ENCODE measurements around the gene OSBPL9.

The OSBPL9 gene, protein sequence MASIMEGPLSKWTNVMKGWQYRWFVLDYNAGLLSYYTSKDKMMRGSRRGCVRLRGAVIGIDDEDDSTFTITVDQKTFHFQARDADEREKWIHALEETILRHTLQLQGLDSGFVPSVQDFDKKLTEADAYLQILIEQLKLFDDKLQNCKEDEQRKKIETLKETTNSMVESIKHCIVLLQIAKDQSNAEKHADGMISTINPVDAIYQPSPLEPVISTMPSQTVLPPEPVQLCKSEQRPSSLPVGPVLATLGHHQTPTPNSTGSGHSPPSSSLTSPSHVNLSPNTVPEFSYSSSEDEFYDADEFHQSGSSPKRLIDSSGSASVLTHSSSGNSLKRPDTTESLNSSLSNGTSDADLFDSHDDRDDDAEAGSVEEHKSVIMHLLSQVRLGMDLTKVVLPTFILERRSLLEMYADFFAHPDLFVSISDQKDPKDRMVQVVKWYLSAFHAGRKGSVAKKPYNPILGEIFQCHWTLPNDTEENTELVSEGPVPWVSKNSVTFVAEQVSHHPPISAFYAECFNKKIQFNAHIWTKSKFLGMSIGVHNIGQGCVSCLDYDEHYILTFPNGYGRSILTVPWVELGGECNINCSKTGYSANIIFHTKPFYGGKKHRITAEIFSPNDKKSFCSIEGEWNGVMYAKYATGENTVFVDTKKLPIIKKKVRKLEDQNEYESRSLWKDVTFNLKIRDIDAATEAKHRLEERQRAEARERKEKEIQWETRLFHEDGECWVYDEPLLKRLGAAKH

DNA sequence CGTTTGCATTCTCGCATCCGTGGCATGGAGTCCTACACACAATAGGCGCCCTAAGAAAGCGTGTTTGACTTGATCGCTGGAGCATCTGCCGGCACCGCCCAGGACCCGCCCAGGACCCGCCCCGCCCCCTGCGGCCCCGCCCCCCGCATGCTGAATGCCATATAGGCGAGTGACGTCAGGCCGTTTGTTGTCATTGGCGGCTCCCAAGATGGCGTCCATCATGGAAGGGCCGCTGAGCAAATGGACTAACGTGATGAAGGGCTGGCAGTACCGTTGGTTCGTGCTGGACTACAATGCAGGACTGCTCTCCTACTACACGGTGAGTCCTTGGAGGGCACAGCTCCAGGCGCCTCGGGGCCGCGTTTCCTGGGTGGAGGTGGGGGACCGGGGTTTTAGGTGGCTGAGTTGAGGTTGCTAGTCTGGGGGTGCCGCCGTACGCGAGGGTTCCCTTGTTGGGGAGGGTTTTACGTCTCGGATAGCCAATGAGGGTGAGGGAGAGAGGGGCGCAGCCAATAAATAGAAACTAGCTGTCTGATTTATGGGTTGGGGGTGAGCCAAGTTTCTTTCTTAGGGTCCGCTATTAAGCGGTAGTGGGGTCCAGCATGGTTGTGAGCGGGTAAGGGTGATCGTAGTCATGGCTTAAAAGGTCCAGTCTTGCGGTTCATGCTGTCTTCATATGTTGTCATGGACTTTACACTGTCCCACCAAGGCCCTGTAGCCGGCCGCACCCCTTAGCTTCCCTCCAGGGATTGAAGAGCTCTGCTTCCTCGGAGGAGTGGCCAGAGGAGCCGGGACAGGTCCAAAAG is at the start of gene OSBPL9:
OSBPL9 (plus strand) TSS at position 190 of the 806 bp plus-strand sequence; CDS start at position 209, 19 bp downstream.
- DNase-seq: peak; percentile 76 to 84

DNA sequence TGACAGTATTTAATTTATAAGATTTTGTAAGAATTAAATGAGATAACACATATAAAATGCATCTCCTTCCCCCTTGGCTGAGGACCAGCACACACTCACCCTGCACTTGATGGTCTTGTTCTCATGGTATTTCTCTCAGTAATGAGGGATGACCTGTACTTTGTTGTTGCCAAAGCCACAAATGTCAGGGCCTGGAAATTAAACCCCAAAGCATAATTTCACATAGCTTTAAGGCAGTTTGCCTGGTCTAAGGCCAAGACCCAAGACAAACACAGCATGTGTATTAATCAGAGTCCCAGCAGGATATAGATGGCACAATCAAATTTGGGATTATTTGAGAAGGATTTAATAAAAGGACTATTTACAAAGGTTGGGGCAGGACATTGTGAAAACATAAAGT is 49.2 kb upstream of the OSBPL9 start:
- no peak for DNase-seq

DNA sequence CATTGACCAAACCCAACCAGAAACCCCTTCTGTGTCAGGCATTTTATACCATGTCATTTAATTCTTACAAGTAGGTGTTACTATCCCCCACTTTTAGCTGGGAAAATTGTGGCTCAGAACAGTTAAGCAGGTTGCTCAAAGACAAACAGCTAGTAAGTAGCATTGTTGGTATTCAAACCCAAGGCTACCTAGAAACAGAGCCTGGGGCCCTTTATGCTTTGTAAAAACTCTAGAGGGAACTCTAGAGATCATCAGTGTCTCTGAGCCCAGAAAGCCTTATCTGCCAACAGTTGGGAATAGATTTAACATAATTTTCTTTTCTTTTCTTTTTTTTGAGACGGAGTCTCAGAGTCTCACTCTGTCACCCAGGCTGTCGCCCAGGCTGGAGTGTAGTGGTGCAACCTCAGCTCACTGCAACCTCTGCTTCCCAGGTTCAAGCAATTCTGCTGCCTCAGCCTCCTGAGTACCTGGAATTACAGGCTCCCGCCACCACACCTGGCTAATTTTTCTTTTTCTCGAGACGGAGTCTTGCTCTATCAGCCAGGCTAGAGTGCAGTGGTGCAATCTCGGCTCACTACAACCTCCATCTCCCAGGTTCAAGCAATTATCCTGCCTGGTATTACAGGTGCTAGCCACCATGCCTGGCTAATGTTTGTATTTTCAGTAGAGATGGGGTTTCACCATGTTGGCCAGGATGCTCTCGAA is 48.5 kb upstream of the OSBPL9 start:
- DNase-seq: no peak

DNA sequence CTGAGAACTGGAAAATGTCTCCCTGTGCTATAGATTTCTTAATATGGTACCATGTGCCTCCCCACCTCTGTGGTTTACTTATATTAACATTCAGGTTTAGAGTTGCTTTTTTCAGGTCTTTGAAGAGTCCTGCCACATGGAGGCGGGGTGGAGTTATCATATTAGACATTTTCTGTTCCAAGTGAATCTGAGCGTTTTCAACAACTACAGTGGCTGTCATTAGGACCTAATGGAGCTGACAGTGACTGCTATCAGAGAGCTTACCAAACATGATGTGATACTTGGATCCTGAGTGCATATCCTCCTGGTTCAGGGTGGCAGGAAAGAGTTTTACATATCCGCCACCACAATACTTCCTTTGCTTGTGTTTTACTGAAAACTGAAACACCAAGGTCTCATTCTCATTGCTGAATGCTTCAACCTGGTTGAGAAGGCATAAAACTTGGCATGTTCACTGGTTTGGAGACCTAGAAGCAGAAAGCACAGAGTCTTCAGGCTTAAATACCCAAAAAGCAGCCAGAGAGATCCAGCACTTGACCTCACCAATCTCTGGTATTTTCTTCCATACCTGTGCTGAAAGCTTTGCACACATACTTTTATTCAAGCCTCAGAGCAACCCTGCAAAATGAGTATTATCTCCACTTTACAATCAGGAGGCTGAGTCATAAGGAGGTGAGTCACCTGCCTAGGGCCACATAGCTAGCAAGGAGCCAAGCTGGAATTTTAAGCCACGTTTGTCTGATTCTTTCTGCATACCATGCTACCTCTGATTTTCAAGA is 47.4 kb upstream of the OSBPL9 start:
- no peak for DNase-seq

DNA sequence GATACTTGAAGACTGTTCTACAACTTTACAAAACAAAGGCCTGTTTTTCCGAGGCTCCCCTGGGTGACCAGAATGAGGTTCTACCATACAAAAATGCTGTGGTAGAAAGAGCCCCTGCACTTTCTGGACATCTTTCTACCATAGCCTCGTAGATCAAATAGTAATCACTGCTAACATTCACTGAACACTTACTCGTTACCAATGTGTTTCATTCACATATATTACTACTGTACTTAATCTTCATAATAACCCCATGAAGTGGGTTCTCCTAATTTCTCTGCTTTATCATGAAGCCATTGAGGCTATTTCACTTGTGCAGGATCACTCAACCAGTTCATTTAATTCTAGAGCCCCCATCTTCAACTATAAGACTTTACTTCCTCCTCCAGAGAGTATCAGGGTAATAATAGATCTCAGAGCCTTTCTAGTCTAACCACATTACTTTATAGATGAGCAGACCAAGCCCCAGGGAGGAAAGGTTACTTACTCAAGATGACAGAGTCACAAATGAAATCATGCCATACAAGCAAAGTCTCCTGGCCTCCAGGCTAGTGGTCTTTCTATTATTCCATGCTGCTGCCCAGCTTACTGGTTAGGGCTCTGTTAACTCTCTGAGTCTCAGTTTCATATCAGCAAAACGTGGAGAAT is 46.7 kb upstream of the OSBPL9 start:
- DNase-seq: no peak

DNA sequence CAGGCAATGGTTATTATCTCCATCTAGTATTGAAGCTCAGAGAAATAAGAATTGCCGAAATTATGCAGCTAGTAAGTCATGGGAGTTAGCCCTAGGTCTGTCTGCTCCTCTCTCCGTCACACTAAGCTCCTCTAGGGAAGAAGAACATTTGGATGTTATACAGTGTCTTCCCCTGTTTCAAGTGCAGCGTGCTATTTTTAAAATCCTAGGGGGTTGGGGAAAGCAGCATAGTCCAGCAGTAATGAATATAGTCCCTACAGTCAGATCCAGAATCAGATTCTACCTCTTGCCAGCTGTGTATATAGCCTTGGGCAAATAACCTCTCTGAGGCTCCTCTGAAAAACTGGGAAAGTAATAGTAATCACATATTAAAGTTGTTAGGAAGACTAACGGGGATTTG is 44.5 kb upstream of the OSBPL9 start:
- no peak for DNase-seq

DNA sequence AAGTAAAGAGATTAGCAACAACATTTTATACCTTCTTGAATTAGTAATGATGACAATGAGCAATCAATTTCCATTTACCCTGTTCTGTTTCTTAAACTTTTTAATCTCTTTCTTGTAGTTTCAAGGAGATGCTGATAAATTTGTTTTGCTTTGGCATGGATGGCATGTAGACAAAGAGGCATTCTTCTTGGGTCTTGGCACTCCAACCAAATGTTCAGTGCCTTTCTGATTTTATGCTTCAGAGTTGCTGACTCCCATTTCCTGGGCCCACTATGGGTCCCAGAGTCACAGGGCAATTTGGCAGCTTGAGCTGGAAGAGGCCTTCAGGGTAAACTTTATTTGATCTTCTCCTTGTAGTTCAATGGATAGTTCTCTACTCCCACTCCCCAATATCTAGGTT is 42.1 kb upstream of the OSBPL9 start:
- no peak for DNase-seq

DNA sequence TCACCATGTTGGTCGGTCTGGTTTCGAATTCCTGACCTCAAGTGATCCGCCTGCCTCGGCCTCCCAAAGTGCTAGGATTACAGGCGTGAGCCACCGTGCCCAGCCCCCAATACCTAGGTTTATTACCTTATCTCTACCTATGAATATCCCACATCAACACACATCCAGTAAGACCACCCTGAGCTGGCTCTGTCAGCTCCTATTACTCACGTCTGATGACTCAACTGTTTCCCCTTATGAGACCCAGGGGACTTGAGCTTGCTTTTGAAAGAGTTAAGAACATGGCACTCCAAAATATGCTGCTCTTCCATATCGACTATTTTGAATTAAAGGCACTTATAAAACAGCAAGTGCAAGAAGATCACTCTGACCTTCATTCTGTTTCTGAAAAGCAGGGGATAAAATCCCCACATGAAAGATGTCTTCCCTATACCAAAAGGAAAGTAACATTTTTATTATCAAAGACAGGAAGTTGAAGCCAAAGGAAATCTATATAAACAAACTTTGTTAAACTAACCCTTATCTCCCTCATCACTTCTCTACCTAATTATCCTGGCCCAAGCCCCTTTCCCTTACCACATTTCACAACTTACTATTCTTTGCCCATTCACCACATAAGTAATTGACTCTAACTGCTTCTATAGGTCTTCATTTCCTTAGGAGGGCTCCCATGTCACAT is 41.3 kb upstream of the OSBPL9 start:
- no peak for DNase-seq

DNA sequence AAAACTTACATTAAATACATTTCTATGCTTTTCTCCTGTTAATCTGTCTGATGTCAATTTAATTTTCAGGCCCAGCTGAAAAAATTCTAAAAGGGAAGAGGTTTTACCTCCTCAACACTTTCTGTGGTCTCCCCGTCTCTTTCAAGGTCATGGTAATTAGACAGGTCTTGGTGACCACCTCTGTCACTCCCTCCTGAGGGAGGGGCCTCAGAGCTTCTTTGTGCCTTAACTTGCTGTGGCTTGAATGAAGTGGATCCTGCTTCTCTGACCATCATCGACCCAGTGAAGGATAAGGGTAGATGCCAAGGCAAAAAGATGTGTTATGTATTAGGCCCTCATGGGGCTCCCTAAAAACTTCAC is 40.8 kb upstream of the OSBPL9 start:
- DNase-seq: no peak

DNA sequence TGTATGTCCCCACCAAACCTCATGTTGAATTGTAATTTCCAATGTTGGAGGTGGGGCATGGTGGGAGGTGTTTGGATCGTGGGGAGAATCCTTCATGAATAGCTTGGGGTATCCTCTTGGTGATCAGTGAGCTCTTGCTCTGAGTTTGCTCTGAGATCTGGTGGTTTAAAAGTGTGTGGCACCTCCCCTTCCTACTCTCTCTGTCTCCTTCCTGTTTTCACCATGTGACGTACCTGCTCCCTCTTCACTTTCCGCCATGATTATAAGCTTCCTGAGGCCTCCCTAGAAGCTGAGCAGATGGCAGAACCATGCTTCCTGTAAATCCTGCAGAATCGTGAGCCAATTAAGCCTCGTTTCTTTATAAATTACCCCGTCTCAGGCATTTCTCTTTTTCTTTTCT is 40.0 kb upstream of the OSBPL9 start:
- no peak for DNase-seq

DNA sequence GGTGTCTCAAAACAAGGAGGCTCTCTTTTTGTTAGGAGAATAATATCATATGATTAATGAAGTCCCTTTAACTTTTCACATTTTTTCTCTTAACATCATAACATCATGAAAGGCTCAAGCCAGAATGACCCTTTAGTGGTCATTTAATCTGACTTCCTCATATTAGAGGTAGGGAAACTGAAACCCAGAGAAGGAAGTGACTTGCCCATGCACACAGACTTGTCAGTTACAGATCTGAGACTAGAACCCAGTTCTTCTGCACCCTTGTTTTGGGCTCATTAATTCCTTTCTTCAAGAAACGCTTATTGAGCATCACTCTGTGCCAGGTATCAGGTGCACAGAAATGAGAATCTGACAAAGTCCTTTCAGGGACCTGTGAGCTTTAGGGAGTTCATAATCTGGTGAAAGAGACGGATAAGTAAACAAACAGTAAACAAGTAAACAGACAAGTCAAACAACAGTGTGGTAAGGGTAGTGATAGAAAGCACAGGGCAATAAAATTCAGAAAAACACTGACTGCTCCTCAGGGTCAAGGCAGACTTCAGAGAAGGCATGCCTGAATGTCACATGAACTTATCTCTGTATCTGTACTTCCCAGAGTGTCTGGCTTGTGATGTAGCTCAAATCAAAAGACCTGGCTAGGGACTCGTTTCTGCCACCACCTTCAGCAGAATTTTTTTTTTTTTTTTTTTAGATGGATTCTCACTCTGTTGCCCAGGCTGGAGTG is 38.3 kb upstream of the OSBPL9 start:
- no peak for DNase-seq

DNA sequence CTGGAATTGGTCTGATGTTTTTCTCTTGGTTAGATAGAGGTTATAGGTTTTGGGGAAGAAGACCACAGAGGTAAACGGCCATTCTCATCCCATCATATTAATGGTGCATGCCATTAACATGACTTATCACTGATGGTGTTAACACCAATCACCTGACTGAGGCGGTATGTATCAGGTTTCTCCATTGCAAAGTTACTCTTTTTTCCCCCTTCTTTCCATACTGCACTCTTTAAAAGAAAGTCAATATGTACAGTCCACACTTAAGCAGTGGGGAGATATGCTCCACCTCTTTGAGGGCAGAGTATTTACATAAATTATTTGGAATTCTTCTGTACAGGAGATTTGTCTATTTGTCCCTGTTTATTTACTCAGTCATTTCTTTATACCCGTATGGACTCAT is 35.7 kb upstream of the OSBPL9 start:
- no peak for DNase-seq

DNA sequence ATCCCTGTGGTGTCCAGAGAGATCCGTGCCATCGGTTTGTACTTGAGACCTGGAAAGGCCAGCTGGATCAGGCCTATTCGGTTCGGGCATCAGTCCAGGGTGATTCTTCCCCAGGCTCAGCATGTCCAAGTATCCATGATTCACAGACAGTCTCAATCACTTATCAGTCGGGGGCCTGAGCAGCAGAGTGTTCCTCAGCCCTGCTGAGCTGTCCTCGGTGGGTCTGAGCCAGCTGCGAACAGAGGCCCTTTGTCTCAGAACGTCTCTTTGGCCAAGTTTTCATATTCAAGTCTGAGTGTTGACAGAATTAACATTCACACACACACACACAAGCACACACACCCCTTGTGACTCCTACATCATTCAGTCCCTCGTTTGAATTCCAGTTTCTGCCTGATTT is 33.4 kb upstream of the OSBPL9 start:
- no peak for DNase-seq

DNA sequence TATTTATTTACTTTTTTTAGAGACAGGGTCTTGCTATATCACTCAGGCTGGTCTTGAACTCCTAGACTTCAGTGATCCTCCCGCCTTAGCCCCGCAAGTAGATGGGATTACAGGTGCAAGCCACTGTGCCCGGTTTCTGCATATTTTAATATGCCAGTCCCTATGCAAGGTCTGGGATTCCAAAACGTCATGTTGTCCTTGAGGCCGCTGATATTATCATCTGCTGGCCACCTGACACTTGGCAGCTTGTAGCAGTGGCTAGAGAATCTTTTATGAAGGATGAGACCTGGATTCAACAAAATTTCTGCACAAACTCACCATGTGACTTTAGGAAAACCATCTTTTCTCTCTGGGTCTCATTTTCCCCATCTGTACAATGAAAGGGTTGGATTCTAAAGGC is 32.9 kb upstream of the OSBPL9 start:
- DNase-seq: no peak

DNA sequence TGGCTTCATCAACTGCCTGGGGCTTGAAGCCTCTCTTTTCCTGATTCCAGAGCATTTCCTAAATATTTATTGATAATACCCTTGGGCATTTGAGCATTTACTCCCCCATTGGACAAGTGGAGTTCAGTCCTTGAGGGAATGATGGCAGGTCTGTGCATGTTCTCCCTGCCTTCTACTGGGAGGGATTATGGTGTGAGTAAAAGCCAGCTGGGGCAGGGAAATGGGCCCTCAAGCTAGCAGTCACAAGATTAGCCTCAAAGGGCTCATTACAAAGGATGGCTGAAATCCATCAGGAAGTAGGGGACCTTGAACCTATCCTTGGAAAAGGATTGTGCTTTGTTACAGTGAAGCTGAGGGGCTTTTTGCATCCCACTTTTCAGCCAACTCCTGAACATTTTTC is 24.2 kb upstream of the OSBPL9 start:
- no peak for DNase-seq

DNA sequence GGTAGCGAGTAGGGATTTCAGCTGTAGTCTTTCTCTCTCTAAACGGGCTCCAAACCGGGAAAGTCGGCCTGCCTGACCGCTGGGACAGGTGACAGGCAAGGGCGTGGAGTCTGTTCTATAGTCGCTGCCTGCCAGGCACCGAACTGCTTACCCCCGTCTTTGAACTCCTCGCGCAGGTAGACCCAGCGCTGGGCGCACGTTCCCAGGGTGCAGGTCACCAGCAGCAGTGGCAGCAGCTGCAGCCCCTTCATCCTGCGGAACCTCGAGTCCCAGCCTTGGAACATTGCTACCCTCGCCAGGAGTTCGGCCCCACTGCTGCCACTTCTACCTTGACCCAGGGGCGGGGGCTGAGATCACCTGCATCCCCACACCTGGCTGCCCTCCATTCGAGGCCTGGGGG is 22.2 kb upstream of the OSBPL9 start:
- no peak for DNase-seq

DNA sequence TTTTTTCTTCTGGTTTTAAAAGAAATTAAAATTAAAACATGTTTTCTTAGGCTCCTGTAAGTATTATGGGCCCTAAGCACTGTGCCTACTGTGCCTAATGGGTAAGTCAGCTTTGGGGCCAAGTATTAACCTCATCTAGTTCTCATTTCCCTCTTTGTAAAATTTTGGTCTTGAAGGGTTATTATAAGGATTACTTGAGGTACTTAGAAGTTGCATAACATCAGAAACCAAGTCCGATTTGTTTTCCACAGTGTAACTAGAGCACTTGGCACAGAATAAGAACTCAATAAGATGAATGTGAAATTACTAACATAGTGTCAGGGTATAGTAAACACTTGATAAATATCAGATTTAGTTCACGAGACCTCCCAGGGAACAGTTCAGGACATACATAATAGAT is 16.4 kb upstream of the OSBPL9 start:
- DNase-seq: no peak

DNA sequence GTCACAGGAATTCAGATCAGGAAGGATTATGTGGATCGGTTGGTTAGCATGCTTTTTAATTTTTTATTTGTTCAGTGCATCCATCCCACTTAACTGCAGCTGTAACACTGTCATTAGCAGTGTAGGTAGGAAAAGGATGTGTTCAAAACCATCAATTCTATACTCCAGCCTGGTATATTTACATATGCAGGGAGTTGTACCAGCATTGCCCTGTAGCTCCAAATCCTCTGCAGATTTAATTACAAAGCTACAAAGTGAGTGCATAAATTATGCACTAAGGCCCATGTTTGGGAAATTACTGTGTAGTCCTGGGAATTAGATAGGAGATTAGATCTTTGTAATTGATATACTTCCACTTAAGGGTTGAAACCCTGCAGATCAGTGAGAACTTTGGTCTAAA is 15.9 kb upstream of the OSBPL9 start:
- DNase-seq: no peak

DNA sequence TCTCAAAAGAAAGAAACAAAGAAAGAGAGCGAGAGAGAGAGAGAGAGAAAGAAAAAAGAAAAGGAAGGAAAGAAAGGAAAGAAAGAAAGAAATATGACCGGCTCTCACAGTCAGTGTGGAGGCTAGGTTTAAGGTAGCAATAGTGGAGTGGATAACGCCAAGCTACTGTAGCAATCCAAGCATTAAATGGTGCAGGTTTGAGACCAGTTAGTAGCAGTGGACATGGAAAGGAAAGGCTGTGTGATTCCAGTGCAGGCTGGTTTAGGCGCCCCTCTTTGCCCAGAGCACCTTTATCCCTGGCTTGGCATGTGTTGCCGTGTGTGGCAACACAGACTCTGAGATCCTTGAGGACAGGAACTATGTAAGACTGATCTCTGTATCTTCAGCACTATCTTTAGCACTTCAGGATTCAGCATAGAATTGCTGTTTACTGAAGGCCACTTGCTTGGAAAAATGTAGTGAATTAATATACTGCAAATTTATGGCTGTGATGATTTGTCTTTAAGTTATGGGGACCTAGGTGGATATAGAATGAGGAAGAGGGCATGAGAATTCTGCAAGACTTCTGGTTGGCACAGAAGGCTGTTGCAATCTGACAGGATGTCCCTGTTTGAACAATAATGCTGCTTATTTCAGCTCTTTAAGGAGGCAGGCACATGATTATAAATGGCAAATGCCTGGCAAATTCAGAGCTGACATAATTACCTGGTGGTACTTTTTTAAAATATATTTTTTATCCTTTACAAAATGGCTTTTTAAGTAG is 10.8 kb upstream of the OSBPL9 start:
- DNase-seq: no peak

DNA sequence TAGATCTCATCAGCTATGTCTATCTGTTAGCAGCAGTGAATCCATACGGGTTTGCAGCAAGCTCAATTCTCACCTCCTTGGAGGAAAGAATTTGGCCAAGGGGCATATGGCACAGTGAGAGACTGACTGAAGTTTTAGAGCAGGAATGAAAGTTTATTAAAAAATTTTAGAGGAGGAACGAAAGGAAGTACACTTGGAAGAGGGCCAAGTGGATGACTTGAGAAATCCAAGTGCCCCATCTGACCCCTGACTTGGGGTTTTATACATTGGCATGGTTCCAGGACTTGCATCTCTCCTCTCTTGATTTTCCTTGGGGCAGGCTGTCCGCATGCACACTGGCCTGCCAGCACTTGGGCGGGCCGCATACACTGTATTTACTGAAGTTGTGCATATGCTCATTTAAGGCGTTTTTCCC is 9.2 kb upstream of the OSBPL9 start:
- no peak for DNase-seq

All from NCI-H1930 (cell line).